Limb (tissue), 2 donors: ENCODE data around the gene TMEM167B.

Experiments used
- DNase-seq, 2 donors: peaks; one replicate each; pipeline ENCODE4 v3.0.0-alpha.2; 2016; ENCODE audit errors: extremely low spot score in 2 of 2

The TMEM167B gene

DNA sequence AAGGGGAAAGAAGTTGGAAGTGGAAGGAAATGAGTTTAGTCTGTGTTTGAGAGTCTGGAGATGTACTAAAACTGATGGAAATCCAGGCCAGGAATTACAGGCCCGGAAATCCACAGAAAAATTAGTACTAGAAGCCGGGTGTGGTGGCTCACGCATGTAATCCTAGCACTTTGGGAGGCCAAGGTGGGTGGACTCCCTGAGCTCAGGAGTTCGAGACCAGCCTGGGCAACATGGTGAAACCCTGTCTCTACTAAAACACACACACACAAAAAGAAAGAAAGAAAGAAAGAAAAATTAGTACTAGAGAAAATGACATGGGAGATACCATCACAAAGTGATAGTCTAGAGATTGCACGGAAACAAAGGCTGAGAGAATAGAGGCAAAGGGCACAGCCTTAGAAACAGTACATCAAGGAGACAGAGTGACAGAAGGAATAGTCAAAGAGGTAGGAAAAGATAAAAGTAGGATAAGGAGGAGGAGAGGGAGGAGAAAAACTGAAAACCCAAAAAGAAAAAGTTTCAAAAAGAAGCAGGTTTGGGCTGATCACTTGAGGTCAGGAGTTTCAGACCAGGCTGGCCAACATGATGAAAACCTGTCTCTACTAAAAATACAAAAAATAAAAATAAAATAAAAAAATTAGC is 10.0 kb upstream of the TMEM167B start:
- DNase-seq: no peak

DNA sequence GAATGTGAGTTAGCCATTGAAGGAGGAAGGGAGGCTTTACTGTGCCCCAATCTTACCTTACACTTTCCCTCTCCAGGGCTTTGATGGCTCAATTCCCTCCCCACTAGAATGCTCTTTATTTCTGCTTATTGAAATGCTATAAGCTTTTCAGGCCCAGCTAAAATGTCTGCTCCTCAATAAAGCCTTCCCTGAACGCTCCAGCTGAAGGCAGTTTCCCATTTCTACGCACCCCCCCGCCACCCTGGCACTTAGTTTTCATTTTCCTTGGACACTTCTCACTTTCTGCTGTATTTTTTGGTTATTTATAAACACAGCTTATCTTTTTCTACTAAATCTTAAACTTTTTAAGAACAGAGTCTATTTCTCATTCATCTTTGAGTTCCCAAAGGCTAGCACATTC is 7.1 kb upstream of the TMEM167B start:
- no peak for DNase-seq

DNA sequence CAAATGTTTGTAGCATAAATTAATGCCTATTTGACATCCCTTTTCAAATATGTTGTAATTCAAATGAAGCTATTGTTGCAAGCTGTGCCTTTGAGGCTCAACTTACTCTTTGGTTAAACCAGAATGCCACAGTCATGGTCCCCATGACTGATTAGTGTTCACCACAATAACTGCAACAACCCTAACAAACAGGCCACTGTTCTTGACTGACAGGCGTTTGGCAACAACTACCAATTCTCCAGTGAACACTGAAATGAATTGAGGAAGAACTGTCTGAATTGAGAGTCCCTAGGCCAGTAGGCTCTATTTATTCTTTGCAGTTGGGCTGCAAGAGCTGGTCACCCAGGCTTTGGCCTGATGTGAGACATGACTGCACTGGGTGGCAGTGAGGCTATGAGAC is 6.6 kb upstream of the TMEM167B start:
- DNase-seq: no peak

DNA sequence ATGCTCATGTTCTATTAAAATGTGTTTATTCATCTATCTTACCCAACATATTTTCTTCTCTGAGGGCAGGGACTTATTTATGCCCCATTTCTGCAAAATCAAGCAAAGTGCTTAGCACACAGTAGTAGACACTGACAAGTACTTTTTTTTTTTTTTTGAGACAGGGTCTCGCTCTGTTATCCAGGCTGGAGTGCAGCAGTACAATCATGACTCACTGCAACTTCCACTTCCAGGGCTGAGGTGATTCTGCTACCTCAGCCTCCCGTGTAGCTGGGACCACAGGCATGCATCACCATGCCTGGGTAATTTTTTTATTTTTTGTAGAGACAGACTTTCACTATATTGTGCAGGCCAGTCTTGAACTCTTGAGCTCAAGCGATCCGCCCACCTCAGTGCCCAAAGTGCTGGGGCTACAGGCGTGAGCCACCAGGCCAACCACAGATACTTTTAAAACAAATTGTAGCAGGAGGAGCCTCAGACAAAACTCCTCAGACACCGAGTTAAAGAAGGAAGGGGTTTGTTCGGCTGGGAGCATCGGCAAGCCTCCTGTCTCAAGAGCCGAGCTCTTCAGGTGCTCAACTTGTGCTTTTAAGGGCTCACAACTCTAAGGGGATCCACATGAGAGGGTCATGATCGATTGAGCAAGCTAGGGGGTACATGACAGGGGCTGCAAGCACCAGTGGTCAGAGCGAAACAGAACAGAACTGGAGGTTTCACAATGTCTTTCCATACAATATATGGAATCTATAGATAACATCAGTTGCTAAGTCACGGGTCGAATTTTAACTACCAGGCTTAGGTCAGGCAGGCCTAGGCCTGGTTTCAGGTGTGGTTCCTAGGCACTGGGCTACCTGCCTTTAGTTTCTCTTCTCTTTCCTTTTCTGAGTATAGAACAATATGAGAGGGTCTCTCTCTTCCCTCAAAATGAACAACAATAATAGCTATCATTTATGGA is 5.7 kb upstream of the TMEM167B start:
- no peak for DNase-seq

DNA sequence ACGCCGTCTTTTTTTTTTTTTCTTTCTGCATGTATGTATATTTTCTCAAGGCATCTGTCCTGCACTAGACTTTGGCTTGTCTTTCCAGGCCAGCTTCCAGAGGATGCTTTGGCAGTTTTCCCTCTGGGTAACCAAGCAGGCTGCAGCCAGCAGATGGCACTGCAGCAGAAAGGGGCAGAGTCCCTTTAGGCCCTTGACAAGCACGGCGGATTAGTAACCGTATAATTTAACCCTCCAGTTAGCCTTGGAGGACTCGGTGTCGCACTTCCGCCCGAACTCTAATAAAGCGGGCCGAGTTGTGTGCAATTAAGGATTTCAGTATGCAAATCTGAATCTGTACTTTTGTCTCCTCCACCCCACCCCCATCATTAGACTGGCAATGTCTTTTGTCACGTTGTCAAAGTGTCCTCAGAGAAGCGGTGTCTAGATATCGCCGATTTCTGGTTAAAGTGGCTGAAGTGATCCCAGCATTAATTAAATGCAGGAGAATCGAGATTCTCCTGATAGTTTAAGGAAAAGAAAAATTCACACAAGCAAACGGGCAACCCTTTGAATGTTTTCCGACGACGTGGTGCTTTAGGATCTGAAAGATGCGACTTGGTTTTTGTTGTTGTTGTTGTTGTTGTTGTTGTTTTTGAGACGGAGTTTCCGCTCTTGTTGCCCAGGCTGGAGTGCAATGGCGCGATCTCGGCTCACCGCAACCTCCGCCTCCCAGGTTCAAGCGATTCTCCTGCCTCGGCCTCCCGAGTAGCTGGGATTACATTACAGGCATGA is 1.1 kb upstream of the TMEM167B start:
- peak in 1 of 2 donors; percentile 74 for DNase-seq

DNA sequence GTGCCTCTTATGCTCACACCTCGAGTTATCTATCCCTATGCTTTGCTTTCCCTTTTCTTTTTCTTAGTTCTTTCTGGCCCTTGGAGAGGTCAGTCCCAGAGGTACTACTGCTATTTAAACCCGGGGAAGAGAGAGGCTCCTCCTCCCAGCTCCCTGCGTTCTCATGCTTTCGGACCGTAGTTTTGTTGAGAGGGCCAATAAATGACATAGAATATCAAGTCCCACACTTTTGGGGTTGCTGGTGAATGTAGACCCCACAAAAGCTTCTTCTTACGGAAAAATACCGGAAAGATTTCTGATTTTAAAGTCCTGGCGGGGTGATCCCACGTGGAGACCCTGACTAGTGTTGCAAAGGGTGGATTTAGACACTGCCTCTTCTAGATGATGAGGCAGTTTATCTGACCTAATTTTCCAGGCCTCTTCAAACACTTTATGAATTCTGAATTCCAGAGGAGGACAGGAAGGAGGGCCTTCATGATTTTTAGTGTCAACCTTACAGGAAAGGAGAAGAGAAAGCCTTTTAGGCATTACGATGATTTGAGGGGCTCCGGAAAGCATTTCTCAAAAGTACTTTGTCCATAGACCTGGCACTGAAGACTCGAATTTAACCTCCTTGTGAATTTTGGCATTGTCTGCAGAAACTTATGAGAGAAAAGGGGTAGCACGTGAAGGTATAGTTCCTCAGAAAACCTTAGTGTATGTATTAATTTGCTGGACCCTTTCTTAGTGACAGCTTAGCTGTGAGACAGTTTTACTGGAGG is 694 bp downstream of the TMEM167B start:
- DNase-seq: no peak

DNA sequence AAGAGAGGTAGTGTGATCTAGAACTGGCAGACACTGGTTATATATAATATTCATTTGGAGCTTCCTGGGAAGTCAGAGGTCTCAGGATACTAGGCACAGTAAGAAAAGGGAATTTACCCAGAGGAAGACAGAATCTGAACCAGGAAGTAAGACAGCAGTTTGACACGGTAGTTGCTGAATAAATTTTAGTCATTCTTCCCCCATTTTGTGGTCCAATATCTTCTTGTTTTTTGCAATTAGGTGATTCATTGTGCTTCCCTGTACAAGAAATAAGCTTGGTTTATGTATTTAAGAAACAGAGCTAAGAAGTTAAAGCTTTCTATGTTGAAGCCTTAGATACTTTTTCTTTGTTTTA is 1.3 kb downstream of the TMEM167B start:
- DNase-seq: no peak

DNA sequence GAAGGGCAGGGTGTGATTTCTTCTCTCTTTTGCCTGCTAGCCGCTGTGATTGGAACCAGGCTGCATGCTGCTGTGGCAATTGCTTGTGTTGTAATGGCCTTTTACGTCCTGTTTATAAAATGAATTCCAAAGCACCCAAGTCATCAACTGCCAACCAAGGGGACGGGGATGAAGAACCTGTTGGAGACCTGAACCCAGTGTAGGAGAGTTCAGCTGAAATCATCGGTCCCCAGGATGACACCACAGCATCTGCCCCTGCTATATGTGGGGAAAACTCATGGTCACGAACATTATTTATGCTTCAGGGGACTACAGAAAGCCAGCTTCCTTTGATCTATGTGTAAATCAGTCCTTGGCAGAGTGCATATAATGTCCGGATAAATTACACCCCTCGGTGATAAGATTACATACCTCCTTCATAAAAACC is 3.8 kb downstream of the TMEM167B start:
- no peak for DNase-seq

DNA sequence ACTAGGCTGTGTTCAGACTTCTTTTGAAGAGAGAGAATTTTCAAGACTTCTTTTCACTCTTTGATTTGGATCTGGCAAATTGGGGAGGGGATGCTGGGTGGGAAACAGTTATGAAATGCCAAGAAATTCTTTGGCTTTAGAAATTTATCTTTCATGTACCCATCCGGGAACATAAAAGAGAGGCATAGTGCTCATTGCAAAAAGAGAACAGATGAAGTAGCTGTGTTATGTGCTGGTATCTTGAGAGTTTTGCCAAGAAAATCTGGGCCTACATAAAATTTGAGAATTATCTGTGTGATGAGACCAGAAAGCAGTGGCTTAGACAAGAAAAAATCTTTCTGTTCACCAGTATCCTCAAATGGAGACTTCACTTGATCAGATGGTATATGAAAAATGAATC is 4.3 kb downstream of the TMEM167B start:
- DNase-seq: no peak

DNA sequence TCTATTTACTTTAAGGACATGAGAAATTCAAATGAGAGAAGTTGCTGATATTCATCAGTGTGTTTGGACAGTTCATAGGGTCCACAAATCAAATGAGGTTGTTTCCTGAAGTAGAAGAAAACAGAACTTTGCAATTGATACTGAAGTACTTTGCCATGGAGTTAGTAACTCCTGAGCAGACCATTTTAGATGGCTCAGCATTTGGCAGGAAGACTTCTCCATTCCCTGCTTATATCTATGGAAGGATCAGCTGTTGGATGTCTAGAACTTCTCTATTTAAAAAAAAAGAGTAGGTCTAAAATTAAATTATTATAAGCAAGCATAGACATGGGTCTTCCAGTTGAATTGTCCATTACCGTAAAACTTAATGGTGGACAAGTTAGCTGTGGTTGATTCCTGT is 5.1 kb downstream of the TMEM167B start:
- no peak for DNase-seq

DNA sequence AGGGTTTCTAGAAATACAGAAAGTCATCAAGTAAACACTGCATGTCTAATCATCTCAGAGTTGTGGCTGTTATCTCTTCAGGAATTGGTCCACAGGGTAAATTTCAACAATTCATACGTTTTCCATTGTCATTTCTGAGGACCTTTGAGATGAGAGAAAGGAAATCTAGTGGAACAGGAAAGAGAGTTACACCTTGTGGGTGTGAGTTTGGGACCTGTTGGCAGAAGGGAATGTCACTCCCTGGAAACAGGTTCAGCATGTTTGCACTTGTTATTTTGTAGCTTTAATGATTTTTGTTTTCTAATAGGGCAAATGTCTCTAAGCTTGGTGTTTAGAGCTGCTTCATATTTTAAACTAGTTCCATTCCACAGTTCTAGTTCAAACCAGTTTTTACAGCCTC is 5.6 kb downstream of the TMEM167B start:
- DNase-seq: no peak

DNA sequence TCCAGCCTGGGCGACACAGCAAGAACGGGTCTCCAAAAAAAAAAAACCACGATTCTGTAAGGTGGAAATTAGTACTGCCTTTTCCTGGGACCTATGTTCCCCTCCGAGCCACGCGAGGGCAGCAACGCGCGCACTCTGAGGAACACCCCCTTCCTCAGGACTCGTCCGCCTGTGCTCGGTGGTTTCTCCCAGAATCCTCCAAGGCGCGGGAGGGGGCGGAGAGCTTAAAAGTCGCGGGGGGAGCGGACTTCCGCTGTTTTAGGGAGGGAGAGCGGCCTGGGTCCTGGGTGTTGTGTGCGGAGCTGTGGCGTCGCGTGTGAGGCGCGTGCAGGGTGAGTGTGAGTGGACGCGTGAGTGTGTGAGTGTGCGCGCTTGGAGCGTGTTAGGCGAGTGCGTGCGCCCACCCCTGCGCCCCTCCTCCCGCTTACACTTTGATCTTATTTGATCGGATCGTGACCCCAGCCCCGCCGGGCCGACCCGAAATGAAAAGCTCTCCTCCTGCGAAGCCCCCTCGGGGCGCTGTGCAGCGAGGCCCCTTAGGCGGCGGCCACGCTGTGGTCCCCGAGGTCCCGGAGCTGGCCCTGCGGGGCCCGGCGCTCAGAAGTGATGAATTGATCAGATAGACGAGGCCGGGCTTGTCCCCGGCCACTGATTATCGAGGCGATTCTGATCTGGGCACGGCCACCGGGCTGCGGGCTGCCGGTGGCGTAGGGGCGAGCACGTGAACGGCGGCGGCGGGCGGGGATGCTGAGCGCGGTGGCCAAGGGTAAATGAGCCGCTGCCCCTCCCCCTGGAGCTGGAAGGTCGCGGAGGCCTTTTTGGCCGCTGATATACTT is 9.6 kb downstream of the TMEM167B start:
- peak; percentile 96 to 98 for DNase-seq

DNA sequence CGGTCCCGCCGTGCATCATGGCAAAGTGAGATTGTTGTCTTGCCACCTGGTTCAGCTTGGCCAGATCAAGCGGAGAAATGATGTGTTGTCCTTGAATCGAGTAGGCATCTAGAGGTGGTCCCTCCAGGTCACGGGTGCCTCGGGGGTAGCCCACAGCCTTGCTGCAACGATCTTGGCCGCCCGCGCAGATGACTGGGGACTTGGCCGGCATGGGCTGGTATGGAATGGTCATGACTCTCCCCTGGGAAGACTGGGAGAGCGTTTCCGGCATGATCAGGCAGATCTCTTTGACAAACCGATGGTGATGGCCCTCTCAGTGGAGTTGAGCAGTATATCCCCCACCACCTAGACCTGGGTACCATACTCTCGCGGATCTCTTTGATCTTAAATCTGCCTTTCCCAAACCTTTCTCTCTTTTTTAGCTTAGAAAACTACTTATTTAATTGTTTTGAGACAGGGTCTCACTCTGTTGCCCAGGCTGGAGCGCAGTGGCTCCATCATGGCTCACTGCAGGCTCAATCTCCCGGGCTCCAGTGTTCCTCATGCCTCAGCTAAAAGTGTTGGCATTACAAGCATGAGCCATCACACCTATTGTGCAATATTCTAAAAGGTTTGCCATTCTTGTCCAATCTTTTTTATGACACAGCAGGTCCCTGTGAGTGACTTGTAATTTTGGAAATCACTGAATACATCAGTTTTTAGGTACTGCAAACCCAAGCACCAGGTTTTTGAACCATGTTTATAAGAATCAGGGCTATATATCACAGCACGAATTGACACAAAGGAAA is 14.0 kb downstream of the TMEM167B start:
- DNase-seq: no peak

DNA sequence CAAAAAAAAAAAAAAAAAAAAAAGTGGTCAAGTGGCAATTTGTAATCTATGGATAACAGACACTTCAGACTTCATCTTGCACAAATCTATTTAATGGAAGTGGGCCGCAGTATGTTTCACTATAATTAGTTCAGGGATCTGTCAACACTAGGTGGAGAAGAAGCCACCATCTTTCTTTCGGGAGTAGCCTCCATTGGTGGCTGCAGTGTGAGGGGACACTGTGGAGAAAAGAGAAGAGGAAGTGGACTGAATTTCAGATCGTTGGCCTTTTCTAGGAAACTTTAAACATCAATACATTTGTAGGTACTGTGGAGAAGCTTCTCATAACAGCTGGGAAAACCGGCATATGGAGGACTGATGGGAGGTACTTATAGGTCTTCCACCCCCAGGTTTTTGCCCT is 15.3 kb downstream of the TMEM167B start:
- no peak for DNase-seq

DNA sequence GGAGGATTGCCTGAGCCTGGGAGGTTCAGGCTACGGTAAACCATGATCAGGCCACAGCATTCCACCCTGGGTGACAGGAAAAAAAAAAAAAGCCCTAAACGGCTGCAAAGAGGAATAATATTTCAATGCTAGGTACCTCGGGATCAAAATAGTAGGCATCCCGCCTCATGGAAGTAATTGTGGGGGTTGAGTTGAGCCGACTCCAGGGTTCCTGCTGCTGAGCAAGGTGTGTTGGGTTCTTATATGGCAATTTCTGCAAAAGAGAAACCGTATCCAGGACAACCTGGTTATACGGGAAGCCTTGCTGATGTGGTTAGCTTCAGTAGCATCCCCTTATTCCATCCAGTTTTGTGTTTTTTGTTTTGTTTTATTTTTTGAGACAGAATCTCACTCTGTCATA is 17.2 kb downstream of the TMEM167B start:
- DNase-seq: no peak

DNA sequence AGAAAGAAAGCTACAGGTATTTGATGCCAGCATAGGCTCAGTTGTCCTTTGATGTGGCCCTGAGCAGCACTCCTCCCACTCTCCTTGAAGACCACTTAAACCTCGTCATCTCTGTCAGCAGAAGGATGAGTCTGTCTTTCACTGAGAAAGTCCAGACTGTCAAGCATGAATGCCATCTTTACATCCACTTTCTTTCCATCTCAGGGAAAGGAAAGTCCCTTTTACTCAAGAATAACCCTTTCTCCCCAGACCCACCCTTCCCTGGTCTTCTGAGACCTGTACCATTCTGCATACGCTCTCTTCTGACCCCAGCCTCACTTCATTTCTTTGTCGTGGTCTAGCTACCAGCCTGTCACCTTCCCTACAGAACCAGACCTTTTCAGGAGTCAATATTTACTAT is 19.3 kb downstream of the TMEM167B start:
- DNase-seq: no peak

DNA sequence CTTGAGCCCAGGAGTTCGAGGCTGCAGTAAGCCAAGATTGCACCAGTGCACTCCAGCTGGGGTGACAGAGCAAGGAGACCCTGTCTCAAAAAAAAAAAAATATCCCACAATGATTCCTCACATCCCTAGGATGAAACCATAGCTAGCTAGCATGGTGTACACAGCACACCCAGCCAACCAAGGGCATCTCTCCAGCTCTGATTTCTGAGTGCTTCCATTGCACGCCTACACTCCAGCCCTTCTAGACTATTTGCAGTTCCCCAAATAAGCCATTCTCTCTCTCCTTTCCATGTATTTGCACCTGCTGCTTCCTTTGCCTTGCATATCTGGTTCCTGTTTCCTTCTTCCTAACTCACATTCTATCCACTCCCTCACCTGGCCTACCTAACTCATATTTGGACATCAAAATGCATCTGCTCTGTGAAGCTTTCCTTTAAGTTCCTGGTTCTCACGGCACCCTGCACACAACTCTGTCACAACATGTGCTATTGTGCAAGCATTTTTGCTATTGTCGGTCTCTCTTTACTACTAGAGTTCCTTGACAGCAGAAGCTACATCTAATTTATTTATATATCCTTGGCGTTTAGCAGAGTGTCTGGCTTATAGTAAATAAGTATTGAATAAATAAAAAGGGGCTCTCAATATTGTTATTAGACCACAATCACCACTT is 21.0 kb downstream of the TMEM167B start:
- no peak for DNase-seq

DNA sequence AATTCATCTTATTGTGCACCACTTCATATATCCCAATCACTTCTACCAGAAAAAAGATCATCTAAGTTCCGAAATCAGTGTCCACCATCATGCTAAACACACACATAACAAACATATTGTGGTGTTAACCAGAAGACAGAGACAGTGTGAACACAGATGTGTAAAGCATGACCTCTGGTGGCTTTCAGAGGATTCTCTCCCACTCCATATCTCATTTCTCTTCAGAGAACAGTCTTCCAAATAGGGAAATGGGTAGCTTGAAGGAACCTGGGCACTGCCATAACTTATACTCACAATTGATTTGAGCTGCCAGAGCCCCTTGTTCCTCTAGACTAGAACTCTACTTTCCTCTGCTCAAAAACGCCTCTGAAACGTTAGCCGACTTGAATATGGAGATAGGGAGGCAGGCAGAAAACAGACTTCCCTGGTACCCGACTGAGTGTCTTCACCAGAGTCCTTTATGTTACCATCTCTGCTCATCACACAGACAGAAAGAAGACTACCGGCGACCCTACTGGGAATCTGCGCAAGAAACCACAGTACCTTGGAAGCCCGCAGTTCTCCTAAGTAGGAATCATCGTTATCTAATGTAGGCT is 21.6 kb downstream of the TMEM167B start:
- peak in 1 of 2 donors; percentile 12 for DNase-seq
